Lower leg skin (tissue), 4 donors: ENCODE measurements around the gene IGFBP6. TPM values are rescaled to one million over a fixed set of nuclear protein-coding genes. Genes with fewer than 3 reads are reported as not detected.

ENCODE experiments used
- DNase-seq, 2 donors: peaks; one replicate each; pipeline ENCODE4 v3.0.0-alpha.2; 2019; ENCODE audit warnings: low spot score in 2 of 2
- H3K4me3 ChIP-seq: fragments of 200-600 bp; sonication (generic); 2 replicates; pipeline ENCODE4 v1.5.1; 2017; ENCODE audit warnings: mild to moderate bottlenecking, low read depth; ENCODE audit not compliant: poor library complexity, severe bottlenecking
- POLR2A ChIP-seq, 2 donors: fragments of 450-650 bp; IDR thresholded peaks; one replicate each; pipeline ENCODE4 v1.6.1; 2016 to 2017; ENCODE audit warnings: antibody characterized with exemption in 2 of 2, mild to moderate bottlenecking in 1 of 2, moderate library complexity in 1 of 2
- WGBS, 2 donors: methylation state at CpG; one replicate each; pipeline ENCODE4 v1.1.5; 2018; 5-methylcytosine and 5-hydroxymethylcytosine counted together
- intact Hi-C: fragments of 100-400 bp; cut with DNase I; formaldehyde crosslinking; loops from one replicate; pipeline ENCODE4 v1.15.0; 2023; ENCODE audit warnings: low total_unique reads
- total RNA-seq, 4 donors: library from RNA; depleted of rRNA; stranded (reverse); fragments of >200 nt; gene quantifications; one replicate each; pipeline ENCODE4 v1.1.0, GENCODE V29; 2016
- TF ChIP-seq, protein P1 (sequence below), 3 donors: fragments of 450-650 bp; IDR thresholded peaks; one replicate each; pipeline ENCODE4 v1.5.1; 2016; ENCODE audit warnings: antibody characterized with exemption in 3 of 3, mild to moderate bottlenecking in 3 of 3, moderate library complexity in 2 of 3

The IGFBP6 gene
- total RNA-seq, 4 donors from 2014 or later = 22.0 to 508 (median 68.9) TPM

DNA sequence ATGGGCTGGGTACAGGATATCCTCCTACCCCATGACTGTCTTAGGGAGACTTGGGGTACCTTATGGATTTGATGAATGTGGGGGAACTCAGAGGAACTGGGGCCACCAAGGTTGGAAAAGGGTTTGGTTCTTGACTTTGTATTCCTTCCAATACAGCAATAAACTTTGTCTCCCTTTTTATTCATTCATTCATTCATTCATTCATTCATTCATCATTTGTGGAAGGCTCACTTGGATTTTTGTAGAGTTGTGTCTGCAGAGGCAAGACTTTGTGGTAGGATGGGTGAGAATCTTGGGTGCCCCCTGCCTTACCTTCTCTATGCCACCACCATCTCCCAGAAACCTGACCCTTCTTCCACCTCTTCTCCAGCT is 26.9 kb downstream of the IGFBP6 start:
- TF ChIP-seq, protein P1, sequence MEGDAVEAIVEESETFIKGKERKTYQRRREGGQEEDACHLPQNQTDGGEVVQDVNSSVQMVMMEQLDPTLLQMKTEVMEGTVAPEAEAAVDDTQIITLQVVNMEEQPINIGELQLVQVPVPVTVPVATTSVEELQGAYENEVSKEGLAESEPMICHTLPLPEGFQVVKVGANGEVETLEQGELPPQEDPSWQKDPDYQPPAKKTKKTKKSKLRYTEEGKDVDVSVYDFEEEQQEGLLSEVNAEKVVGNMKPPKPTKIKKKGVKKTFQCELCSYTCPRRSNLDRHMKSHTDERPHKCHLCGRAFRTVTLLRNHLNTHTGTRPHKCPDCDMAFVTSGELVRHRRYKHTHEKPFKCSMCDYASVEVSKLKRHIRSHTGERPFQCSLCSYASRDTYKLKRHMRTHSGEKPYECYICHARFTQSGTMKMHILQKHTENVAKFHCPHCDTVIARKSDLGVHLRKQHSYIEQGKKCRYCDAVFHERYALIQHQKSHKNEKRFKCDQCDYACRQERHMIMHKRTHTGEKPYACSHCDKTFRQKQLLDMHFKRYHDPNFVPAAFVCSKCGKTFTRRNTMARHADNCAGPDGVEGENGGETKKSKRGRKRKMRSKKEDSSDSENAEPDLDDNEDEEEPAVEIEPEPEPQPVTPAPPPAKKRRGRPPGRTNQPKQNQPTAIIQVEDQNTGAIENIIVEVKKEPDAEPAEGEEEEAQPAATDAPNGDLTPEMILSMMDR (IDR thresholded peaks at IDR 0.05) = no peak
- no peak for TF ChIP-seq POLR2A (IDR thresholded peaks at IDR 0.05)
- no peak for DNase-seq
- intact Hi-C loops = no loop called here

DNA sequence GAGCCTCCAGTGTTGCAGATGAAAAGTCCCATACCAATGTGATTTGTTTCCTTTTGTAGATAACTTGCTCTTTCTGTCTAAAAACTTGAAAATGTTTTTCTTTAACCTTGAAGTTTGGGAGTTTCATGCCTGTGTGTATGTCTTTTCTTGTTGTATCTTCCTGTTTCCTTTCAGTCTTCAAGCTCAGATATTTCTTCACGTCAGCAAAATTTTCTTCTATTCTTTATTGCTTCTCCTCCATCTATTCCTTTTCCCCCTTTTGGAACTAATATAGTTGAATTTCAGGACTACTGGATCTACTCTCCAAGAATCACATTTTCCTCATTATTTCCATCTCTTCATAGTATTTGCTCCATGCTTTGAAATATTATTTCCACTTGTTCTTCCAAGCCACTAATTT is 29.7 kb downstream of the IGFBP6 start:
- DNase-seq = no peak
- intact Hi-C loops = no loop called here
- TF ChIP-seq POLR2A (IDR thresholded peaks at IDR 0.05) = no peak
- TF ChIP-seq, protein P1 (IDR thresholded peaks at IDR 0.05) = no peak
- WGBS, 2 donors = 74 to 89% methylated on average over 1 of the region's 1 CpG
- no peak overlapping the region for H3K4me3 ChIP-seq

More for the DNA sequence above, 26.9 kb downstream of the IGFBP6 start:
- H3K4me3 ChIP-seq = no peak overlapping the region

DNA sequence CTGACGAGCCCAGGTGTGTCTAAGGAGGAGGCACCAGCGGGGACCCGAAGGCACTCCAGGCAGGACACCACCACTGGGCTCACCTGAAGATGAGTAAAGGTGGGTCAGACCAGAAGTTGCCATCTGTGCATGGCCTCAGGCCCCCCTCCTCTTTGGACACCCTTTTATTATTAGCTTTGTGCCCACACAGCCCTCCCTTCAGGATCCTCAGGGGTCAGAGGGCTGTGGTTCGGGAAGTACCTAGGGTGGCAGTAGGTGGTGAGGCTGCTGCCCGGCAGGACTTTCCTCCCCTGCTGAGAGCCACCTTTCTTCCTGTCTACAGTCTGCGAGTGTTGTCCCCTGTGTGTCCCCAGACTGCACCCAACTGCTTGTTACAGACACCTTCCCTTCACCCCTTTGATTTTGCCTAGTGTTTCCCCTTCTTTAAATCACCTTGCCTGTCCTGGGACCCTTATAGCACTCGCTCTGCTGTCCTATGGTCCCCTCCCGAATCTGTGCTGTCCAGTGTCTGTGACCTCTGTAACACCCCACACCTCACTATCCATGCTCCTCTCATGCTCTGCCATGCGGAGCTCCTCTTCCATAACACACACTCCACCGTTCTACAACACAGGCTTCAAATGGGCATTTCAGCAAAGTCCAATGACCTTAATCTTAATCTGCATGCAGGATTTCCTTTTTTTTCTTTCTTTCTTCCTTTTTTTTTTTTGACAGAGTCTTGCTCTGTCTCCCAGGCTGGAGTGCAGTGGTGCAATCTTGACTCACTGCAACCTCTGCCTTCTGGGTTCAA is 31.5 kb downstream of the IGFBP6 start:
- no peak for DNase-seq
- 81 to 88% methylated on average over 10 of the region's 10 CpGs for WGBS, 2 donors
- intact Hi-C loops = no loop called here
- TF ChIP-seq POLR2A (IDR thresholded peaks at IDR 0.05) = no peak
- TF ChIP-seq, protein P1 (IDR thresholded peaks at IDR 0.05) = no peak
- H3K4me3 ChIP-seq = no peak overlapping the region

GRCh38 chr12:53131844-53132243 is 34.4 kb downstream of the IGFBP6 start:
- intact Hi-C loops = no loop called here
- no peak overlapping the region for H3K4me3 ChIP-seq
- WGBS, 2 donors = 84 to 89% methylated on average over 2 of the region's 2 CpGs
- TF ChIP-seq, protein P1 (IDR thresholded peaks at IDR 0.05) = no peak
- no peak for DNase-seq

GRCh38 chr12:53133722-53134121 is 36.3 kb downstream of the IGFBP6 start:
- WGBS, 2 donors = 75% methylated on average over 3 of the region's 3 CpGs
- no peak for DNase-seq
- intact Hi-C loops = no loop called here
- no peak overlapping the region for H3K4me3 ChIP-seq
- no peak for TF ChIP-seq POLR2A (IDR thresholded peaks at IDR 0.05)
- TF ChIP-seq, protein P1 (IDR thresholded peaks at IDR 0.05) = no peak

- no peak for TF ChIP-seq POLR2A (IDR thresholded peaks at IDR 0.05)
- TF ChIP-seq, protein P1 (IDR thresholded peaks at IDR 0.05) = no peak
- DNase-seq = no peak
- H3K4me3 ChIP-seq = no peak overlapping the region
- 89 to 93% methylated on average over 4 of the region's 4 CpGs for WGBS, 2 donors
- intact Hi-C loops = no loop called here
Measured at GRCh38 chr12:53143355-53143754, 45.9 kb downstream of the IGFBP6 start.
